Mononuclear cell (primary cell): ENCODE data around the gene ANO6. TPM values are rescaled to one million over a fixed set of nuclear protein-coding genes. Genes with fewer than 3 reads are reported as not detected.

ENCODE experiments used
- H3K27me3 ChIP-seq: 2 replicates; pipeline ENCODE4 v1.6.0; 2011; ENCODE audit warnings: low read length, control low read depth; ENCODE audit not compliant: insufficient read depth
- H3K4me1 ChIP-seq: 2 replicates; pipeline ENCODE4 v1.5.1; 2011; ENCODE audit warnings: mild to moderate bottlenecking, low read length, control low read depth; ENCODE audit not compliant: insufficient read depth
- H3K4me3 ChIP-seq: 2 replicates; pipeline ENCODE4 v1.5.1; 2011; ENCODE audit warnings: mild to moderate bottlenecking, low read length, moderate library complexity
- H3K9me3 ChIP-seq: 2 replicates; pipeline ENCODE4 v1.5.1; 2011; ENCODE audit warnings: low read depth, mild to moderate bottlenecking, control low read depth, low read length
- total RNA-seq: library from RNA; depleted of rRNA; stranded (reverse); fragments of >200 nt; gene quantifications from one replicate; pipeline ENCODE4 v1.2.3, GENCODE V29; 2012

The ANO6 gene
- total RNA-seq, 1 donor, result 44.4 TPM

DNA sequence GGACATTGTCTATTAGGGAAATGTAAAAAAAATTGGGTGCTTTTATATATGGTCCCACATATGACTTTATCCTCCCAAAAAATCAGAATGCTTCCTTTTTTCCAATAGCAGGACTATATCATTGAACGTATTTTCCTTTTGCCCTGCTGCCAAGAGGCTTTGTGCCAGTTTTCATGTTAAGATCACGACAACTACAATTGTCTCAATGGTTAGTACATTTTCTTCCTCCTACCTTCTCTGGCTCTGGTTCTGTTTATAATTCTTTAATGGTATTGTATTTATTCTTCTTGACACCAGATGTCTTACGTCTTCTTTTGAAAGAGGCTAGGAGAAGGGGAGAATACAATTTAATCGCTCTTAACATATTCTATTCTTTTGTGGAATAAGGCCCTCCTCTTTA lies 106.9 kb downstream of the ANO6 start:
- Histone ChIP-seq H3K4me3 (no peak overlapping the region), H3K9me3 (no peaks in the 10 kb centered on the region), H3K27me3 (no peaks in the 10 kb centered on the region), H3K4me1 (no peaks in the 10 kb centered on the region)

DNA sequence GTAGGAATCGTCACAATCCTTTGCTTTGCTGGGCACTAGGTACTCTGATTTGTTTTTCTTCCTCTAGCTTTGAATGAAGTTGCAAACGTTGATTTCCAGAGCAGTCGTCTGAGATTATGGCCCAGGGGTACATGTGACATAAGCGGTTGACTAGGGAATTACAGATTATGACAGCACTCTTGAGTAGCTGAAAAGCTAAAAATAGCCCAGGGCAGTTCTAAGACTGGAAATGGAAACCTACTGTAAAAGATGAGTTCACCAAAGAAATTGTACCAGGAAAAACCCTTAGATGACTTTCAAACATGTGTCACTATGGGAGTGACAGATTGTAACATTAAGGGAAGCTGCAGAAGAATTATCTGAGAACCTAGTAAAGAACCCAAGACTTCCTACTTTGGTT lies 108.5 kb downstream of the ANO6 start:
- Histone ChIP-seq H3K9me3 (no peaks in the 10 kb centered on the region), H3K4me1 (no peaks in the 10 kb centered on the region), H3K4me3 (no peak overlapping the region), H3K27me3 (no peaks in the 10 kb centered on the region)

DNA sequence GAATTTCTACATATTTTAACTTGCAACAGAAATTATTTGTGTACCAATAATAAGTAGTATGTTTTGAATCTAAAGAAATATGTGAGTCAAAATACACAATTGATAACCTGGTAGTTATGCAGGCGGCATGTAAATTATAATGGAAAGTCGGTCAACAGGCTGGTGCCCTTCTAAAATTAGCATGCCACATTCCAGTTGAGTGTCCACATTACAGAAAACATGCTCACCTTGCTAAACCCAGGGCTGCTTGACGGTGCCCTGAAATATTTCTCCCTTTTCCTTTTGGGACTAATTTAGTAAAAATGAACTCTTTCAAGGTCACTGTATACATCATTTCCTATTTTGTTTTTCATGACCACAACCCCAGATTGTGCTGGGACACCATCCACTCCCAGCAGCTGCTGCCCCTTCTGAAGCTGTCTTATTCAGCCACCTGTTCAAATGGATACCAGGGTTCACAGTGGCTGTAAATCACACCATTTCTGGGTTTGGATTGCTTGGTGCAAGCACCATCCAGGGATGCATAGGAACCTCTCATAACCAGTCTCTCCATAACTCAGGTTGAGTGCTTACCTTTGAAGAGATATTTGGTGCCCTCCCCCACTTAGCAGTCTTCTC lies 110.6 kb downstream of the ANO6 start:
- H3K4me1 ChIP-seq, result no peaks in the 10 kb centered on the region
- no peaks in the 10 kb centered on the region for H3K27me3 ChIP-seq
- no peaks in the 10 kb centered on the region for H3K9me3 ChIP-seq
- no peak overlapping the region for H3K4me3 ChIP-seq

DNA sequence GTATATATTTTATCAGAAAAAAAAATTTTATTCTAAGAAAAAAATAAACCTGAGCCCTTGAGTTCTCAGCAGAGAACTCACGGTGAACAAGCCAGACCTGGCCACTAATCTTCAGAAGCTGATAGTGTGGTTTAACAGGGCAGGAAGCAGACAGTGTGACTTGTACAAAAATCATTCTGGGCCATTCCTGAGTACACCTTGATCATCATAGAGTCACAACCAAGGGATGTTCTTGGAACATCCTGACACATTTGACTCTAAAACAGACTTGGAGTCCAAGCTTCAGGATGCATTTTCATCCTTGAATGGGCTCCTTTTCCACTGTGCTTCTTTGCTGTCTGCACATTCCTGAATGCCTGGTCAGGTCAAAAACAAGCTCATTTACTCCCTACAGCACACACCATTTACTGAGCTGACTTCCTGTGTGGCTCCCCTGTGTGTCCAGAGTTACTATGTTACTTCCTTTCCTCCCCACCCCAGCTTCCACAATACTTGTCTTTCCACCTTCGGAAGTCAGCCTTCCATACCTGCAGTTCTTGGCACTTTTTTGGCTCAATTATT lies 112.0 kb downstream of the ANO6 start:
- Histone ChIP-seq H3K27me3 (no peaks in the 10 kb centered on the region), H3K4me1 (no peaks in the 10 kb centered on the region), H3K9me3 (no peaks in the 10 kb centered on the region), H3K4me3 (no peak overlapping the region)

DNA sequence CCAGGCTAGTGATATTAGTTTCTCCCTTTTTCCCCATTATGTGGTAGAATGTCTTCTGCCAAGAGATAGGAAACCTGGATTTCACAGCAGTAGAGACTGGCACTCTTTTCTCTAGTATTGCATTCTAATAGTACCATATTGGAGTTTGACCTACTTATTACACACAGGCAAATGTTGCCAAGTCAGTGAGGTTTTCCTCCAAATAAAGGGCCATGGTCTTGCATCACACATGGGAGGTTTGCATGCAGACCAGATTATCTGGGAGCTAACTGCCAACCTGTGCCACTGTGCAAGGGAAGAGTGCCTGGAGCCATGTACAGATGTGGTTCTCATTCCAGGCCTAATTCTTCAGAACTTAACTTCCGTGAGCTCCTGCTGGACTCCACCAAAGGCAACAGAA lies 113.3 kb downstream of the ANO6 start:
- H3K4me3 ChIP-seq, result no peak overlapping the region

DNA sequence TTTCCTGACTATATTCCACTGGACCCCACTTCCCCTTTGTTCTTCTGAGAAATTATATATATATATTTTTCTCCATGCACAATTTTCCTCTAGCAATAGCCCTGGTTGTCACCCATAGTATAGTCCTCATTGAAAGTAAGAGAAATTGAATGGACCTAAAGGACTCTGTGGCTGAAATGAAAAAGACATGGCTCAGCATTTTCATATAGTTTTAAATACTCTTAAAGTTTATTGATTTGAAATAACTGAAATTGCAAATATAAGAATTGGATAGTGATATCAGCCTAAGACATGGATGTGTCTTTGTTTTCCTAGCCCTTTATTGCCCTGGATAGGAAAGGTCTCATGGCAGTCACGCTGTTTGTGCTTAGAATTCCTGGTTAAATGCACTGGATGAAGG lies 113.8 kb downstream of the ANO6 start:
- H3K4me3 ChIP-seq, result no peak overlapping the region
- H3K27me3 ChIP-seq, result no peaks in the 10 kb centered on the region
- no peaks in the 10 kb centered on the region for H3K9me3 ChIP-seq
- H3K4me1 ChIP-seq, result no peaks in the 10 kb centered on the region

More for the DNA sequence above, 113.3 kb downstream of the ANO6 start:
- Histone ChIP-seq H3K9me3 (no peaks in the 10 kb centered on the region), H3K4me1 (no peaks in the 10 kb centered on the region), H3K27me3 (no peaks in the 10 kb centered on the region)

DNA sequence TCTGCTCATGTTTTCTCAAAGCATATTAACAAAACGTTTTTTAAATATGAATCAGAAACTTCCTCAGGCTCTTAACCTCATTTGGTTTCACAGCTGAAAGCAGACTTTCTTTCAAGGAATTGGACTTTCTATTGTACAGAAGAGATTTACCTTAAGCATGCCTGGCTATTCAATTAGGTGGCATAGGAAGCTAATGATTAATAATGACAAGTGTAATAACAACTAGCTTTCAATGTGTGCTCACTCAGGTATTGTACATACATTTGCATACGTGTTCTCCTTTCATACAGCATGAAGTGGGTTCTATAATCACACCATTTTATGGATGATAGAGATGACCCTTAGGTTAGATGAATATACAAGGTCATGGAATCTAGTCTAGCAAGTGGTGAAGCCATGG lies 115.7 kb downstream of the ANO6 start:
- Histone ChIP-seq H3K27me3 (no peaks in the 10 kb centered on the region), H3K4me1 (no peaks in the 10 kb centered on the region), H3K9me3 (no peaks in the 10 kb centered on the region), H3K4me3 (no peak overlapping the region)

DNA sequence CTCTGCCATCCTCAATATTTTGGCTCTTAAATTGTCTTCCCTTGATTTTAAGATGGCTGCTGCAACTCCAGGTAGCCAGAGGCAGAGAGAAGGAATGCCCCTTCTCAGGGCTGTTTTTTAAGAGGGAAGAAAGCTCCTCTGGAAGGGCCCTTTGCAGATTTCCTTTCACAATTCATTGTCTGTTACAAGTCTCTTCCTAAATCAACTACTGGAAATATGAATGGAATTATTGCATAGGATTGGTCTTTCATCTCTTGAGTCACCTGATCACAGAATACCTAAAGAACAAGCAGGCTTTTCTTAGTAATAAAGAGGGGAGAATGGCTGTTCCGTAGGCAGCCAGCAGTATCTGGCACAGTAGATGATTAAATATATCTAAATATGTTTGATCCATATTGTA lies 118.5 kb downstream of the ANO6 start:
- no peaks in the 10 kb centered on the region for H3K9me3 ChIP-seq
- no peak overlapping the region for H3K4me3 ChIP-seq
- no peaks in the 10 kb centered on the region for H3K4me1 ChIP-seq
- no peaks in the 10 kb centered on the region for H3K27me3 ChIP-seq

DNA sequence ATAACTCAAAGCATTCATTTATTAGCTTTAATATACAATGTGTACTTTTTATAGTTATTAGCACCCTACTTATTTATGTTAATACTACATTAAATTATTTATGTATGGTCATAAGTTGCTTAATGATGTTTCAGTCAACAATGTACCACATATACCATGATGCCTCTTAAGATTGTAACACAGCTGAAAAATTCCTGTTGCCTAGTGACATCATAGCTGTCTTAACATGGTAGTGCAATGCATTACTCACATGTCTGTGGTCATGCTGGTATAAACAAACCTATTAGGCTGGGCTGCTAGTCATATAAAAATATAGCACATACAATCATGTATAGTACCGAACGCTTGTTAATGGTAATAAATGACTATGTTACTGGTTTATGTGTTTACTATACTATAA lies 120.4 kb downstream of the ANO6 start:
- H3K4me3 ChIP-seq, result no peak overlapping the region
- no peaks in the 10 kb centered on the region for H3K27me3 ChIP-seq
- H3K4me1 ChIP-seq, result no peaks in the 10 kb centered on the region
- no peaks in the 10 kb centered on the region for H3K9me3 ChIP-seq

DNA sequence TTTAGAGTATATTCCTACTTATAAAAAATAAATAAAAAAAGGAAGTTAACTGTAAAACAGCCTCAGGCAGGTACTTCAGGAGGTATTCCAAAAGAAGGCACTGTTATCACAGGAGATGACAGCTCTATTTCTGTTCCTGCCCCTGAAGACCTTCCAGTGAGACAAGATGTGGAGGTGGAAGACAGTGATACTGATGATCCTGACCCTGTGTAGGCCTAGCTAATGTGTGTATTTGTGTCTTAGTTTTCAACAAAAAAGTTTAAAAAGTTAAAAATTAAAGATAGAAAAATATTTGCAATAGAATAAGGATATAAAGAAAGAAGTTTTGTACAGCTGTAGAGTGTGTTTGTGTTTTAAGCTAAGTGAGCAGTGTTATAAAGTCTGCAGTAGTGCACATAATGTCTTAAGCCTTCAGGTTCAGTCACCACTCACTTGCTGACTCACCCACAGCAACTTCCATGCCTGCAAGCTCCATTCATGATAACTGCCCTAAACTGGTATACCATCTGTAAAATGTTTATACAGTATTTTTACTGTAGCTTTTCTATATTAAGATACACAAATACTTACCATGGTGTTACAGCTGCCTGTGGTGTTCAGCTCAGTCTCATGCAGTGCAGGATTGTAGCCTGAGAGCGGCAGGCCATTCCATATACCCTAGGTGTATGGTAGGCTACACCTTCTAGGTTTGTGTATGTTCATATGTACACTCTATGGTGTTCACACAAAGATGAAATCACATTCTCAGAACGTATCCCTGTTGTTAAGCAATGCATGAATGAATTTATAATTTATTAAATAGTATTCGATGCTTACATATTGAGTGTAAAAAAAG lies 121.1 kb downstream of the ANO6 start:
- H3K4me1 ChIP-seq, result no peaks in the 10 kb centered on the region

DNA sequence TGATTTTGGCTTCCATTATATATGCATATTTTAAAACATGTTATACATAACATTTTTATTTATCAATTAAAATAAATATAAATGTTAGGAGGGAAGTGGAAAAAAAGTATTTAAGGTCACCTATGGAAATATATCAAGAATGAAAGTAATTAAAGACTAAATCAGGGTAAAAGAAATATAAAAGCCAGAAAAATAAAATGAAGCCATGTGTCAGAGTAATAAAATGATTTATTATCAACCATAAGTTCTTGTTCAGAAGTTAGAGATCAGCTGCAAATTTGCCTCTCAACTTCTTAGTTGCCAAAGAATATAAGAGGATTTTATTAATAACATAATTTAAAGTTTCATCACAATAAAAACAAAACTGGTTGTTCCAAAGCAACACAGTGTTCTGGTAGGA lies 121.9 kb downstream of the ANO6 start:
- Histone ChIP-seq H3K4me1 (no peaks in the 10 kb centered on the region), H3K27me3 (no peaks in the 10 kb centered on the region), H3K4me3 (no peak overlapping the region), H3K9me3 (no peaks in the 10 kb centered on the region)

More for the DNA sequence above, 121.1 kb downstream of the ANO6 start:
- Histone ChIP-seq H3K27me3 (no peaks in the 10 kb centered on the region), H3K4me3 (no peak overlapping the region), H3K9me3 (no peaks in the 10 kb centered on the region)

DNA sequence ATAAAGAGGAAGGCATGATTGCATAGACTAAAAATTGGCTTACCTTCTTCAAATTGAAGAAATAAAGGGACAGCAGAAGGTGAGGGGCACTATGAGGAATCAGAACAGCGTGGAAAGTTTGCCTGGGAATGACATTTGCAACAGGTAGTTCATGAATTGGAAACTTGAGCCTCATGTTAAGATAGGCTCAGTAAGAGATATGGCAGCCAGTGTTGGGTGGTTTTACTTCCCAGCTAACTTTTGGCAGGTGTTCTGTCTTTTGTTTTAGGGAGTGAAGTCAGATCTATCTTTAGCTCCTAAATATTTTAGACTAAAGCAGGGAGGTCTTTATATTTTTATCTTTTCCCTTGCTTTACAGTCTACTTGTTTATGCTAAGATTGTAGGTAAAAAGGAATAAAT lies 122.4 kb downstream of the ANO6 start:
- no peaks in the 10 kb centered on the region for H3K9me3 ChIP-seq
- no peaks in the 10 kb centered on the region for H3K4me1 ChIP-seq
- H3K27me3 ChIP-seq, result no peaks in the 10 kb centered on the region
- no peak overlapping the region for H3K4me3 ChIP-seq

DNA sequence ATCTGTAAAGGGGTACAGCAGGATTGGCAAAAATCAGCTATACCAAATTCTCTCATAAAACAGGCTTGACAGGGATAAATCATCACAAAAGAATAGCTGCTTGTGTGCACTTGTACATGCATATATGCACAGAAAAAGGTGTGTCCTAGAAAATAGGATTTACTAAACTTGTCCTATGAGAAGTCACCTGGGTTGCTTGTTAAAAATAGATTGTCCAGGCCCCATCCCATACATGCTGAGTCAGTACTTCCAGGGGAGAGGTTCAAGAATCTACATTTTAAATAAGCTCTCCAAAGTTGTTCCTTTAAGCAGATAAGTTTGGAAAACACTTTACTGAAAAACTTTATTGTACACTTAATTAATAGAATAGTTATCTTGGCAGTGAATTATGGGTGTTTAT lies 123.1 kb downstream of the ANO6 start:
- no peaks in the 10 kb centered on the region for H3K9me3 ChIP-seq
- H3K27me3 ChIP-seq, result no peaks in the 10 kb centered on the region
- no peaks in the 10 kb centered on the region for H3K4me1 ChIP-seq

DNA sequence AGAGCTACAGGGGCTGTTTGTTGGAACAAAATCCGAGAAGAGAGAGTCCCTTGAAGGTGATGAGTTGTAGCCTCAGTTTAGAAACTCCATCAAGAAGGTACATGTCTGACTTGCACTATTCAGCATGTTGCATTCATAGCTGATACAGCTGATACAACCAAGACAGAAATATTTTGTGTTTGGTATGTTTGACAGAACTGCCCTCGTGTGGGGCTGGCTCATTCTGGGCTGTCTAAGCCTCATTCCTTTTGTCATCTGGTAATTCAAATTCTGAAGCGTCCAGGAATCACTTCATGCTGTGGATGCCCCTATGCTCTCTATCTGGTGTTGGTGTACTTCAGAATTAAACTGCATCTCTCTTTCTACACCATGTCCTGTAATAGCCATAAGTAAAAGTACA lies 126.3 kb downstream of the ANO6 start:
- H3K4me3 ChIP-seq, result no peak overlapping the region
- H3K27me3 ChIP-seq, result no peaks in the 10 kb centered on the region
- no peaks in the 10 kb centered on the region for H3K4me1 ChIP-seq
- H3K9me3 ChIP-seq, result no peaks in the 10 kb centered on the region

More for the DNA sequence above, 123.1 kb downstream of the ANO6 start:
- H3K4me3 ChIP-seq, result no peak overlapping the region

DNA sequence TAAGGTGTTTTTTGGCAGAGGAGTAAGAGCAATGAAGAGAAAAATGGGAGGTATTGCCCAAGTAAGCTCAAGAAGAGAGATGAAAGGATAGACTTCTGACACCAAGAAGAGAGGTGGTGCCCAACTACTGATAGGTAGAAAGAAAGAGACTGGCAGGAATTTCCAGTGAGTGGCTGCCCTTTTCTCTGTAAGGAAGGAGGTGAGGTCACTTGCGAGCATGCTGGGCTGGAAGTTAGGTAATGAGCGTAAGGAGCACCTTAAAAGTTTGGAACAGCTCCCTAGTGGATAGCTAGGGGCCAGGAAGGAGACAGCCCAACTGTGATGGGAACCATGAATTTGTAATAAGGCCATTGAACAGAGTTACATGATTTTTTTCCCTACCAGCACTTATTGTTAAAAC lies 127.0 kb downstream of the ANO6 start:
- no peaks in the 10 kb centered on the region for H3K27me3 ChIP-seq
- H3K4me3 ChIP-seq, result no peak overlapping the region
- H3K9me3 ChIP-seq, result no peaks in the 10 kb centered on the region
- H3K4me1 ChIP-seq, result no peaks in the 10 kb centered on the region
